CD4-positive, alpha-beta memory T cell (primary cell): ENCODE measurements around the gene CPB1. TPM values are rescaled to one million over a fixed set of nuclear protein-coding genes. Genes with fewer than 3 reads are reported as not detected.
"Not testable (repeated sequence)": the region's sequence is repeated elsewhere in the genome, so short reads cannot be mapped to it uniquely, and the experiment has no call there.

ENCODE experiments used
- CTCF ChIA-PET: fragments of 350-600 bp; sonication (Branson Sonifier 250); formaldehyde crosslinking; loops from one replicate; lab custom pipeline; 2021; ENCODE audit warnings: inconsistent platforms; ENCODE audit not compliant: partially characterized antibody; lab: Charles Lee
- POLR2A ChIA-PET: fragments of 350-600 bp; sonication (Branson Sonifier 250); formaldehyde crosslinking; loops from one replicate; lab custom pipeline; 2021; ENCODE audit not compliant: partially characterized antibody; lab: Charles Lee
- DNase-seq, 5 donors: peaks; one replicate each; pipeline versions ENCODE4 v3.0.0 to v3.0.0-alpha.2; 2020 to 2022; ENCODE audit warnings: mixed read lengths in 1 of 5
- H3K27ac ChIP-seq: one replicate; pipeline ENCODE4 v1.7.0; 2013; ENCODE audit warnings: low read depth, low read length
- H3K27me3 ChIP-seq: 2 replicates; pipeline ENCODE4 v1.7.0; 2013; ENCODE audit warnings: mild to moderate bottlenecking, low read length, moderate library complexity; ENCODE audit not compliant: insufficient read depth
- H3K36me3 ChIP-seq: 2 replicates; pipeline ENCODE4 v1.7.0; 2013; ENCODE audit warnings: mild to moderate bottlenecking, low read length, moderate library complexity; ENCODE audit not compliant: insufficient read depth
- H3K4me1 ChIP-seq: 2 replicates; pipeline ENCODE4 v1.7.0; 2013; ENCODE audit warnings: mild to moderate bottlenecking, low read length, moderate library complexity; ENCODE audit not compliant: insufficient read depth
- H3K4me3 ChIP-seq, 2 donors: one replicate each; pipeline ENCODE4 v1.7.0; 2013; ENCODE audit warnings: low read length in 2 of 2, mild to moderate bottlenecking in 1 of 2
- H3K9me3 ChIP-seq, 2 donors: one replicate each; pipeline ENCODE4 v1.7.0; 2013; ENCODE audit warnings: low read length in 2 of 2, control low read depth in 1 of 2; ENCODE audit not compliant: control insufficient read depth in 1 of 2
- H3K27ac Mint-ChIP-seq, 7 donors: one replicate each; pipeline ENCODE4 v1.8.0; 2020 to 2021; ENCODE audit warnings: mixed read lengths in 7 of 7, mild to moderate bottlenecking in 6 of 7, inconsistent platforms in 3 of 7, moderate library complexity in 3 of 7
- H3K27me3 Mint-ChIP-seq, 2 donors: one replicate each; pipeline ENCODE4 v1.8.0; 2020 to 2021; ENCODE audit warnings: mixed read lengths in 2 of 2
- H3K36me3 Mint-ChIP-seq, 2 donors: one replicate each; pipeline ENCODE4 v1.8.0; 2020 to 2021; ENCODE audit warnings: mixed read lengths in 2 of 2, inconsistent platforms in 1 of 2, mild to moderate bottlenecking in 1 of 2
- H3K4me1 Mint-ChIP-seq, 4 donors: one replicate each; pipeline ENCODE4 v1.8.0; 2020 to 2021; ENCODE audit warnings: mixed read lengths in 4 of 4, mild to moderate bottlenecking in 1 of 4
- H3K4me3 Mint-ChIP-seq, 8 donors: one replicate each; pipeline ENCODE4 v1.8.0; 2020 to 2021; ENCODE audit warnings: mixed read lengths in 8 of 8, mild to moderate bottlenecking in 7 of 8, moderate library complexity in 6 of 8, inconsistent platforms in 3 of 8
- H3K9me3 Mint-ChIP-seq, 8 donors: one replicate each; pipeline ENCODE4 v1.8.0; 2020 to 2021; ENCODE audit warnings: mixed read lengths in 8 of 8, mild to moderate bottlenecking in 5 of 8, inconsistent platforms in 3 of 8, moderate library complexity in 1 of 8
- intact Hi-C: fragments of 100-400 bp; cut with micrococcal nuclease; formaldehyde crosslinking; loops from one replicate; pipeline ENCODE4 v1.15.1; 2023
- polyA plus RNA-seq, 2 donors: library from polyadenylated mRNA; unstranded; fragments of 300-500 nt; fragmentation: Illumina TruSeq; gene quantifications; one replicate each; pipeline ENCODE4 v1.2.3, GENCODE V29; 2021
- total RNA-seq, 2 experiments: library from RNA; stranded (reverse); gene quantifications; one replicate each; pipeline ENCODE4 v1.2.3, GENCODE V29; 2021

The CPB1 gene
- total RNA-seq (not detected), polyA plus RNA-seq (not detected)

GRCh38 chr3:148827585-148827984, at the start of gene CPB1:
TSS of gene CPB1 (plus strand) at chr3:148827811. CDS start at chr3:148827824, 13 bp downstream.
- no peaks in the 10 kb centered on the region for H3K36me3 ChIP-seq

GRCh38 chr3:148778926-148779325, 48.7 kb upstream of the CPB1 start:
- Mint-ChIP-seq H3K36me3 (no peaks in the 10 kb centered on the region), H3K27me3 (no peaks in the 10 kb centered on the region), H3K4me1 (no peaks in the 10 kb centered on the region), H3K4me3 (no peak overlapping the region), H3K9me3 (peaks cover 0 to 2% (median 0%) of the 10 kb centered on the region in 8 donors), H3K27ac (no peak overlapping the region)
- Histone ChIP-seq H3K36me3 (no peaks in the 10 kb centered on the region), H3K27me3 (no peaks in the 10 kb centered on the region), H3K9me3 (no peaks in the 10 kb centered on the region), H3K27ac (no peak overlapping the region), H3K4me1 (no peaks in the 10 kb centered on the region), H3K4me3 (no peak overlapping the region)
- ChIA-PET POLR2A (no interaction called here), CTCF (no interaction called here)
- intact Hi-C loops, result no loop called here
- DNase-seq, result no peak

More at GRCh38 chr3:148827585-148827984, at the start of gene CPB1:
- Mint-ChIP-seq H3K4me3 (no peak within 1 kb of the TSS), H3K9me3 (peaks cover 0 to 3% (median 2%) of the 10 kb centered on the region in 8 donors), H3K27ac (no peak within 1 kb of the TSS), H3K4me1 (no peaks in the 10 kb centered on the region), H3K36me3 (no peaks in the 10 kb centered on the region), H3K27me3 (peaks cover 6 to 7% of the 10 kb centered on the region in 2 donors)
- CTCF ChIA-PET, result no interaction called here
- Histone ChIP-seq H3K27me3 (no peaks in the 10 kb centered on the region), H3K4me1 (no peaks in the 10 kb centered on the region), H3K27ac (no peak within 1 kb of the TSS), H3K9me3 (no peaks in the 10 kb centered on the region), H3K4me3 (no peak within 1 kb of the TSS)
- intact Hi-C loops, result no loop called here
- no peak for DNase-seq
- POLR2A ChIA-PET, result no interaction called here

- intact Hi-C loops, H3K36me3 ChIP-seq, H3K36me3 Mint-ChIP-seq, H3K27ac ChIP-seq, H3K4me1 Mint-ChIP-seq, H3K4me3 Mint-ChIP-seq, H3K27me3 ChIP-seq, CTCF ChIA-PET, H3K4me3 ChIP-seq, H3K27me3 Mint-ChIP-seq, H3K4me1 ChIP-seq, DNase-seq, H3K27ac Mint-ChIP-seq, H3K9me3 Mint-ChIP-seq, POLR2A ChIA-PET, H3K9me3 ChIP-seq: not testable (repeated sequence)
These were observed 42.6 kb upstream of the CPB1 start for GRCh38 chr3:148785026-148785425.

GRCh38 chr3:148786159-148786558, 41.5 kb upstream of the CPB1 start:
- H3K4me3 ChIP-seq, CTCF ChIA-PET, H3K9me3 ChIP-seq, H3K27ac Mint-ChIP-seq, H3K27ac ChIP-seq, POLR2A ChIA-PET, DNase-seq, H3K36me3 ChIP-seq, H3K4me1 ChIP-seq, H3K9me3 Mint-ChIP-seq, H3K4me1 Mint-ChIP-seq, H3K4me3 Mint-ChIP-seq, H3K27me3 Mint-ChIP-seq, H3K36me3 Mint-ChIP-seq, H3K27me3 ChIP-seq, intact Hi-C loops: not testable (repeated sequence)

- ChIA-PET POLR2A (no interaction called here), CTCF (no interaction called here)
- no peaks in the 10 kb centered on the region for H3K36me3 Mint-ChIP-seq
- H3K4me3 Mint-ChIP-seq, result no peak overlapping the region
- Histone ChIP-seq H3K4me3 (no peak overlapping the region), H3K9me3 (no peaks in the 10 kb centered on the region), H3K27me3 (no peaks in the 10 kb centered on the region), H3K4me1 (no peaks in the 10 kb centered on the region), H3K27ac (no peak overlapping the region), H3K36me3 (no peaks in the 10 kb centered on the region)
- peaks cover 0 to 1% of the 10 kb centered on the region in 2 donors for H3K27me3 Mint-ChIP-seq
- no peak for DNase-seq
- peaks cover 0 to 2% (median 0%) of the 10 kb centered on the region in 8 donors for H3K9me3 Mint-ChIP-seq
- H3K27ac Mint-ChIP-seq, result no peak overlapping the region
- no peaks in the 10 kb centered on the region for H3K4me1 Mint-ChIP-seq
- intact Hi-C loops, result no loop called here
These were observed 38.5 kb upstream of the CPB1 start for GRCh38 chr3:148789146-148789545.

- no peaks in the 10 kb centered on the region for H3K4me1 ChIP-seq
- CTCF ChIA-PET, result no interaction called here
- intact Hi-C loops, result no loop called here
- H3K27ac Mint-ChIP-seq, result no peak overlapping the region
- no peaks in the 10 kb centered on the region for H3K4me1 Mint-ChIP-seq
- POLR2A ChIA-PET, result no interaction called here
- H3K36me3 ChIP-seq, result no peaks in the 10 kb centered on the region
- H3K27me3 ChIP-seq, result no peaks in the 10 kb centered on the region
- H3K4me3 Mint-ChIP-seq, result no peak overlapping the region
- H3K36me3 Mint-ChIP-seq, result no peaks in the 10 kb centered on the region
- H3K9me3 ChIP-seq, result no peaks in the 10 kb centered on the region
- no peak overlapping the region for H3K4me3 ChIP-seq
- H3K27me3 Mint-ChIP-seq, result peaks cover 0 to 1% of the 10 kb centered on the region in 2 donors
- H3K9me3 Mint-ChIP-seq, result peaks cover 0 to 2% (median 0%) of the 10 kb centered on the region in 8 donors
- DNase-seq, result no peak
- H3K27ac ChIP-seq, result no peak overlapping the region
These were observed 37.7 kb upstream of the CPB1 start for GRCh38 chr3:148789906-148790305.

GRCh38 chr3:148790370-148790769, 37.2 kb upstream of the CPB1 start:
- Histone ChIP-seq H3K9me3 (no peaks in the 10 kb centered on the region), H3K4me1 (no peaks in the 10 kb centered on the region), H3K4me3 (no peak overlapping the region), H3K36me3 (no peaks in the 10 kb centered on the region), H3K27me3 (no peaks in the 10 kb centered on the region), H3K27ac (no peak overlapping the region)
- Mint-ChIP-seq H3K9me3 (peaks cover 0 to 2% (median 0%) of the 10 kb centered on the region in 8 donors), H3K27me3 (peaks cover 0 to 1% of the 10 kb centered on the region in 2 donors), H3K4me3 (no peak overlapping the region), H3K36me3 (no peaks in the 10 kb centered on the region), H3K4me1 (no peaks in the 10 kb centered on the region), H3K27ac (no peak overlapping the region)
- intact Hi-C loops, result no loop called here
- ChIA-PET CTCF (no interaction called here), POLR2A (no interaction called here)
- DNase-seq, result no peak
